NCI-H187 (cell line): ENCODE measurements around the gene APOA4.
"Not testable (repeated sequence)": the region's sequence is repeated elsewhere in the genome, so short reads cannot be mapped to it uniquely, and the experiment has no call there.

Experiments
- DNase-seq, 2 experiments: peaks; one replicate each; lab custom pipeline; 2025; lab: John Stamatoyannopoulos, UW

APOA4 gene

GRCh38 chr11:116847612-116848011 is 24.5 kb upstream of the APOA4 start:
- no peak for DNase-seq

- no peak for DNase-seq
Measured at GRCh38 chr11:116844722-116845121, 21.6 kb upstream of the APOA4 start.

- no peak for DNase-seq
Measured at GRCh38 chr11:116843661-116844060, 20.6 kb upstream of the APOA4 start.

- DNase-seq = no peak
Measured at GRCh38 chr11:116842909-116843308, 19.8 kb upstream of the APOA4 start.

- DNase-seq = no peak
Measured at GRCh38 chr11:116842117-116842516, 19.0 kb upstream of the APOA4 start.

- no peak for DNase-seq
Measured at GRCh38 chr11:116840746-116841296, 17.7 kb upstream of the APOA4 start.

GRCh38 chr11:116840224-116840745 is 17.2 kb upstream of the APOA4 start:
- DNase-seq = no peak

- DNase-seq = no peak
Measured at GRCh38 chr11:116838321-116839084, 15.4 kb upstream of the APOA4 start.

- no peak for DNase-seq
Measured at GRCh38 chr11:116837231-116838091, 14.4 kb upstream of the APOA4 start, which contains the start of gene APOA1. TSS of gene APOA1 (minus strand) at chr11:116837622. CDS start at chr11:116837387, 235 bp downstream.

- no peak for DNase-seq
Measured at GRCh38 chr11:116836632-116836991, 13.5 kb upstream of the APOA4 start.

- DNase-seq = peak; percentile 79 to 85
Measured at GRCh38 chr11:116835791-116836631, 12.9 kb upstream of the APOA4 start.

- no peak for DNase-seq
Measured at GRCh38 chr11:116835042-116835772, 12.1 kb upstream of the APOA4 start.

- DNase-seq = not testable (repeated sequence)
Measured at GRCh38 chr11:116834535-116835041, 11.5 kb upstream of the APOA4 start.

- DNase-seq = no peak
Measured at GRCh38 chr11:116833816-116834534, 10.9 kb upstream of the APOA4 start.

- no peak for DNase-seq
Measured at GRCh38 chr11:116833491-116833815, 10.3 kb upstream of the APOA4 start.

- no peak for DNase-seq
Measured at GRCh38 chr11:116832350-116833290, 9.5 kb upstream of the APOA4 start.

GRCh38 chr11:116831790-116832349 is 8.8 kb upstream of the APOA4 start:
- no peak for DNase-seq

GRCh38 chr11:116830184-116830912 is 7.2 kb upstream of the APOA4 start:
- no peak for DNase-seq
